Left renal pelvis (tissue), 4 donors: ENCODE data around the gene SDS. TPM values are rescaled to one million over a fixed set of nuclear protein-coding genes. Genes with fewer than 3 reads are reported as not detected.

Experiments
- DNase-seq, 4 donors: peaks; one replicate each; pipeline ENCODE4 v3.0.0-alpha.2; 2013; ENCODE audit warnings: low read depth in 4 of 4, low spot score in 3 of 4
- polyA plus RNA-seq, 4 donors: library from polyadenylated mRNA; unstranded; fragments of 120-200 nt; gene quantifications; one replicate each; pipeline ENCODE4 v1.2.1, GENCODE V29; 2013; ENCODE audit not compliant: insufficient read length in 4 of 4

Gene SDS, protein sequence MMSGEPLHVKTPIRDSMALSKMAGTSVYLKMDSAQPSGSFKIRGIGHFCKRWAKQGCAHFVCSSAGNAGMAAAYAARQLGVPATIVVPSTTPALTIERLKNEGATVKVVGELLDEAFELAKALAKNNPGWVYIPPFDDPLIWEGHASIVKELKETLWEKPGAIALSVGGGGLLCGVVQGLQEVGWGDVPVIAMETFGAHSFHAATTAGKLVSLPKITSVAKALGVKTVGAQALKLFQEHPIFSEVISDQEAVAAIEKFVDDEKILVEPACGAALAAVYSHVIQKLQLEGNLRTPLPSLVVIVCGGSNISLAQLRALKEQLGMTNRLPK
- under 1 TPM in 3 of 4 donors, not detected in 1; 0.14 to 0.32 (median 0.18) TPM for polyA plus RNA-seq

DNA sequence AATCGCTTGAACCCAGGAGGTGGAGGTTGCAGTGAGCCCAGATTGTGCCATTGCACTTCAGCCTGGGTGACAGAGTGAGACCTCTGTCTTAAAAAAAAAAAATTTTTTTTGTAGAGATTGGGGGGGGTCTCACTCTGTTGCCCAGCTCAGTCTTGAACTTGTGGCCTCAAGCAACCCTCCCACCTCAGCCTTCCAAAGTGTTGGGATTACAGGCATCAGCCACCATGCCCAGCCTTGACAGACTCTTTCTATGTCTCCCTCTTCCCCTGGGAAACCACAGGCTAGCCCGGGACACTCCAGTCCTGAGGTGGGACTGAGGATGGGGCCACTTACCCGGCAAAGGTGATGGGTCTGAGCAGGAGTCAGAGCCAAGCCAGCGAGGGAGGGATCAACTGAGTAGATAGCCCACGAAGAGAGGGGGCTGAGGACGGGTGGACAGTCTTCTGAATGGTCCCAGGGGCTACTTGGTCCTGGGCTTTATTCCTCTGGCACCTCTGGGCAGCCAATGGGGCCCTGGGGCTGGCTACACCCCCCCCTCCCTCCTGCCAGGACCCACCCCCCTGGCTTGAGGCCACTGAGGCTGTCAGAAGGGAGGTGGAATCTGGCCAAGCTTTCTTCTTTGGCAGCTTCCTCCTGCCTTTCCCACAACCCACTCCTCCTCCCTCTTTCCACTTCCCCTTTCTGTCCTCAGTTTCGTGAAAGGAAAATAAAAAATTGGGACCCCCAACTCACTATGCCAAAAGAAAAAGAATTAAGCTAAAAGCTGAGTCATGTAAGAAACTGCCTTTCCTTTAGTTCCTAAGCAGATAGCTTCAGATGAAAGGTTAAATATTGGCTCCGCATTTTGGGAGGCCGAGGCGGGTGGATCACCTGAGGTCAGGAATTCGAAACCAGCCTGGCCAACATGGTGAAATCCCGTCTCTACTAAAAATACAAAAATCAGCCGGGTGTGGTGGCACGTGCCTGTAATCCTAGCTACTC lies at the start of gene SDS:
Gene SDS (minus strand): TSS at position 453 of the 981 bp plus-strand sequence. CDS start 4,179 bp downstream, outside the sequence.
- no peak for DNase-seq

DNA sequence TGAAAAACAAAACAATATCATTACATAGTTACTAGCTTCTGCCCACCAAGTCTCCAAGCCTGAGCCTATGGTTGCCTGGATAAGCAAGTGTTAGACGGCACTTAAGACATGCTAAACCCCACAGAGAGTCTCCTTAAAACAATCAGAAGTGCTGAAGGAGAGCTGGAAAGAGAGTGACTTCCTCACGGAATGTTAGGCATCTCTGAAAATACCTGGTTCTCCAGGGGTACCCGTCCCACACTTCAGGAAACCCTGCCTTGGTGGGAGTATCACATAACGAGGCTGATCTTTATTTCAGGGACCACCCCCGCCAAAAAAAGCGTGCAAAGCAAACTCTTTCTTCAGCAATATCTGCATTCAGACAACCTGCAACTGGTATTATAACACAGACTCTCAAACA lies 49.6 kb upstream of the SDS start:
- DNase-seq: no peak

DNA sequence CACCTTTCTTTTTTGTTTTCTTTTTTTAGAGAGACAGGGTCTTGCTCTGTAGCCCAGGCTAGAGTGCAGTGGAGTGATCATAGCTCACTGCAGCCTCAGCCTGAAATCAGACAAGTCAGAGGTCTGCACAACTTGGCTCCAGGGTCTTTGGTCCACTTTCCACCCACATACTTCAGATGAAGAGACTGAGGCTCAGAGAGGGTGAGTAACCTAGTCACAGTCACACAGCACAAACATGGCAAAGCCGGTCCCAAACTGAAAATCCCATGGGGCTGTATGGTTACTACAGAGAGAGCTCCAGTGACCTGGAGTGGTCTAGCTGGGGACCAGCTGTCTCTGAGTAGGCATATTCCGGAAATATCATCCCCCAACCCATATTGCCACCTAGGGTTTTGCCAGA lies 48.8 kb upstream of the SDS start:
- DNase-seq: no peak

DNA sequence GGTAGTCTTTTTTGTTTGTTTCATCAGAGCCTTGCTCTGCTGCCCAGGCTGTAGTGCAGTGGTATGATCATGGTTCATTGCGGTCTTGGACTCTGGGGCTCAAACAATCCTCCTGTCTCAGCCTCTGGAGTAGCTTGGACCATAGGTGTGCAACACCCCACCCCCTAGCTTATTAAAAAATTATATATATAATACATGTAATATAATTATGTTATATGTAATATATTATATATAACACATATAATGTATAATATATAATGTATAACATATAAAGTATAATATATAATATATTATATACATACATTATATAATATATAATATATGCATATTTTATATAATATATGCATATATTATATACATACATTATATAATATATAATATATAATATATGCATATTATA lies 46.2 kb upstream of the SDS start:
- DNase-seq: no peak

DNA sequence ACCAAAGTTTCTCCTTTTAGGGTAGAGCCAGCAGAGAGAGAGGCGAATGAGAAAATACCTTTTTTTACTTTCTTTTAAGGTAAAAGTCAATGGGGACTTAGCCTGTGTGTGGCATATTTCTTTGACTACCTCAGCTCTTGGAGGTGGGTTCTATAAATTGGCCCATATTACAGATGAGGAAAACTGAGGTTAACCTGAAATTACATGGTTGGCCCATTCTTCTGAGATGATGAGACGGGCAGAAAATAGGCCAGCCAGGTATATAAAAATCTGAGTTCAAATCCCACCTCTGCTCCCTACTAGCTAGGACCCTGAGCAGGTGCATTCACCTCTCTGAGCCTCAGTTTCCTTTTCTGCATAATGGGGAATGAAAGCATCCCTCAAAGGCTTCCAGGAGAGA lies 45.6 kb upstream of the SDS start:
- no peak for DNase-seq

DNA sequence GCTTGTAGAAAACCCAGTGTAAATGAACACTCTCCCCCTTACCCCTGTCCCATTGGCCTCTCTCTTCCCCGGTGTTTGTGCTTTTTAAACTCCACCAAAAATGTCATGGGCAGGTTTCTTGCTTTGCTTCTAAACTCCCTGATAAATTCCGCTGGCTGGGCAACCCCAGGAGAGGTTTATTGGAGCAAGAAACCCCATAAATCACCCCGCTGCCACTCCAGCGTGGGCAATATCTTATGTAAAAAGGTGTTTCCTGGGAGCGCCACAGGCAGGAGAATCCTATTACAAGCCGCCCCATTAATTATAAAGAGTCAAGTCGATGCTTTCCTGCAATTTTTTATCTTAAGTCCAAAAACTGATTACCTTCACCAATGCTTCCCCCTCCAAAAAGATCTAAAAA lies 45.2 kb upstream of the SDS start:
- no peak for DNase-seq

DNA sequence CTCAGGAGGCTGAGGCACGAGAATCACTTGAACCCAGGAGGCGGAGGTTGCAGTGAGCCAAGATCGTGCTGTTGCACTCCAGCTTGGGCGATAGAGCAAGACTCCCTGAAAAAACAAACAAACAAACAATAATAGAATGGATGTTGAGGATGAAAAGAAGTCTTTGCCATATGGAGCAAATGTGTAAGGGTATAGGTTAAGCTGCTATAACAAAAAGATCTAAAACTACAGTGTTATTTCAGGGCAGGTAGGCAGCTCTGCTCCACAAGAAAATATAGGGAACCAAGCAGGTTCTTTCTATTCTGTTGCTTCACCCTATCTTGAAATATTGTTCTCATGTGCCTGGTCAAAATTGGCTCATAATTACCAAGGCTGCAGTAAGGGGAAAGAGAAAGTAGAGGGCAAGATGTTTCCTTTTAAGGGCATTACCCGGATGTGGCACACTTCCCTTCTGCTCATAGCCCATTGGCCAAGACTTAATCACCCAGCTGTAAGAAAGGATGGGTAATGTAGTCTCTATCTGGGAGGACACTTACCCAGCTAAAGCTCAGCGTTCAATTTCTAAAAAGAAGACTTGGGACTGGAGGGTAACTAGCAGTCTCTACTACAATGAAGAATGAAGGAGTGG lies 42.0 kb upstream of the SDS start:
- no peak for DNase-seq

DNA sequence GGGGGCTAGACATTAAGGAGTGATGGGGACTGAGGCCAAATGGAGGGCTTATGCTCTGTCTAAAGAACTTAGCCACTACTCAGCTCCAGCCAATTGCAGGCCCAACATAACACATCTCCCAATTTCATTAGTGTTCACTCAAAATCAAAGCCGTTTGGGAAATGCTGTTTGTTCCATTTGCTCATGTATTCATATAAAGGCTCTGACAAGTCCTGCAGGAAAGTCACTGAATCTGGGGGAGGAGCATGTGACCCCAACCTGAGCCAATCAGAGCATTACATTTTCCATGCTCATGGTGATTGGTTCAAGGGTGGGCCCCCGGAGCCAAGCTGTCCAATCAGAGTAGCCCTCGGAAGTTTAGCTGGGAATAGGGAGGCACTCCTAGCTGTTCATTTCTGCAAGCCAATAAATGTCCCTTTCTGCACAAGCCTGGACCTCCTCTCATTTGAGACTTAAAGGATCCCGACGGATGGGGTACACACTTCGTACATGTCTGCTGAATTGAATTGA lies 39.4 kb upstream of the SDS start:
- no peak for DNase-seq

DNA sequence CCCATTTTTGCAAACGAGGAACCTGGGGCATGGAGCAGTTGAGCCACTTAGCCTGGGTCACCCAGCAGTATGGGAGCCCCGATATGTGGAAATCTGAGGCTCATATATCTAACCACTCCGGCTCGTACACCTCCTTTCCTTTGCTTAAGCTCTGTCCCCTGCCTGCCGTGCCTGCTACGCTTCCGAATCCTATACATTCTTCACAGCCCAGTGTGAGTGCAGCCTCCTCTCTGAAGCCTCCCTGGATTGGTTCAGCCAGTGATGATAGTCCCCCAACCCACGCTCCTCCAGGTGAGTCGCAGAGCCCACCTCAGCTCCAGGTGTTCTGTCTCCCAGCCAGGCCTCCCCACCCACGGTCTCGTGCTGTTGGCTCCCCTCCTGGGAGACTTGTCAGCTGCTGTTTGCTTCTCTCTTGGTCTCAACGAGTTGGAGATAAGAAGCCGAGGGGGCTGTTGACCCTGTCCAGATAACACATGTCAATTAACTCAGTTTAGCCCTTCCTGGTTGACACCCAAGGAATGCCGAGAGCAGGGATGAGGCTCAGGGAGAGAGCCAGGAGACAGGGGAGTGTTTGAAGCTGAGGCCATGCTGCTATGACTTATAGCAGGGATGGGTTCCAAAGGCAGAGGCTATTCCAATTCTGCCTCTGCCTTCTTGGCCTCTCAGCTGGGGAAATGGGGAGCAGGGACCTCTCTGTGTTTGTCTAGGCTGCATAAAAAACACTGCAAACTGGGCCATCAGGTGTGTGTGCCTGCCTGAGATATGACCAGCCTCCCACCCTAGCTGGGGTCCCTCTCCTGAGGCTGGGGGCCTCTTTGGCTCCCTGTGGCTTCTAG lies 37.5 kb upstream of the SDS start:
- no peak for DNase-seq

DNA sequence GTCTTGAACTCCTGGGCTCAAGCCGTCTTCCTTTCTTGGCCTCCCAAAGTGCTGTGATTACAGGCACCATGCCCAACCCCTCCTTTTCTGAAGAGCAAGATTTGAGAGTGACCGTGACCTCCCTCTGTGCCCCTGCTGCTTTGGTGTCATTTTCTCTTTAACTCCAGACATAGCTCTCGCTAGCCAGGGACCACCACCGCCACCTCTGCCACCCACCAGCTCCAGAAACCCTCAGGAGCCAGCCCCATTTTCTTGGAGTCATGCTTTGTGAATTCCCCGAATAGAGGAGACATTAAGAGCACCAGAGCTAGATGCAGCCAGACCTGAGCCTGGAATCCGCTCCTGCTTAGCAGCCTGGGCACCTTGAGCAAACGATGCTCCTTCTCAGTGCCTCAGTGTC lies 36.6 kb upstream of the SDS start:
- no peak for DNase-seq

DNA sequence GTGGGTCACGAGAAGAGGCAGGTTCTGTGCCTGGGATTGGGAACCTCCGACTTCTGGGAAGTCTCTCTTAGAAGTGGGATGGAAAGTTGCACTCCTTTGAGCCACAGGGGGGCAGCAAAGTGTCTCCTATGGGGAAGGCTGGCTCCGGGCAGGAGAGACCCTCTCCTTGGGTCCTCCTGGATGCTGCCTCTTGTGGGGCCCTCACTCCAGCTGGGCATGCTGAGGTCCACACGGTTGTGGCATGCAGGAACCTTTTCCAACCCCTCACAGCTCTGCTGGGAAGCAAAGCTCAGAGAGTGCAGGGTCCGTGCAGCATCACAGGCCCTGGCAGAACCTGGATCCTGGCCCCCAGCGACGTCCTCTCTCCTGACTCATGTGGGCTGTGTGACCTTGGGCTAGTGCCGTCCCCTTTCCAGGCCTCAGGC lies 35.9 kb upstream of the SDS start:
- DNase-seq: peak in 1 of 4 donors; percentile 41

DNA sequence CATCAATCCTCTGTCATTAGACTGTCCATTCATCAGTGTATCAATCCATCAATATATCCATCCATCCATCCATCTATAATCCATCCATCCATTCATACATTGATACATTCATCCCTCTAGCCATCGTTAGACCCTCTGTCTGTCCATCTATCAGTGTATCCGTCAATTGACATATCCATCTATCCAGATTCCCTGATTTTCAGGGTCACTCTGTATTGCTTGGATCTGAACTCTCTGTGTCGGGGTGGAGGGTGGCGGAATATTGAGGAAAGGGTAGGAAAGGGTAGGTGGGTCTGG lies 35.6 kb upstream of the SDS start:
- DNase-seq: no peak

DNA sequence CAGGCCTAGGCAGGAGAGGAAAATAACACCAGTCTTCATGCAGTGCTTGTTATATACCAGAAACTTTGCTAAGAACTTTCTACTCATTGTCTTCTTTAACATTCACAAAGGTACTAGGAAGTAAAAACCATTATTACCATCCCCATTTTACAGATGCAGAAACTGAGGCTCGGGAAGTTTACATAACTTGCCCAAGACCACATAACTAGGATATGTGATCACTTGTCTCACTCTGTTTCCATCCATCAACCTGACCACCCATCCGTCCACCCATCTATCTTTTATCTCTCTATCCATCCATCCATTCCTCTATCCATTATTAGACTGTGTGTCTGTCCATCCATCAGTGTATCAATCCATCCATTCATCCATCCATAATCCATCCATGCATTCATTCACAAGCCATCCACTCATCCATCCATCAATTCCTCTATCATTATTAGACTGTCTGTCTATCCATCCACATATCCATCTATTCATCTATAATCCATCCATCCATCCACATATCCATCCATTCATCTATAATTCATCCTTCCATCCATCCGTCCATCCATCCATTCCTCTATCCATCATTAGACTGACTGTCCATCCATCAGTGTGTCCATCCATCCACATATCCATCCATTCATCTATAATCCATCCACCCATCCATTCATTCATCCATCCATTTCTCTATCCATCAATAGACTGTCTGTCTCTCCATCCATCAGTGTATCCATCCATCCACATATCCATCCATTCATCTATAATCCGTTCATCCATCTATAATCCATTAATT lies 35.0 kb upstream of the SDS start:
- no peak for DNase-seq

DNA sequence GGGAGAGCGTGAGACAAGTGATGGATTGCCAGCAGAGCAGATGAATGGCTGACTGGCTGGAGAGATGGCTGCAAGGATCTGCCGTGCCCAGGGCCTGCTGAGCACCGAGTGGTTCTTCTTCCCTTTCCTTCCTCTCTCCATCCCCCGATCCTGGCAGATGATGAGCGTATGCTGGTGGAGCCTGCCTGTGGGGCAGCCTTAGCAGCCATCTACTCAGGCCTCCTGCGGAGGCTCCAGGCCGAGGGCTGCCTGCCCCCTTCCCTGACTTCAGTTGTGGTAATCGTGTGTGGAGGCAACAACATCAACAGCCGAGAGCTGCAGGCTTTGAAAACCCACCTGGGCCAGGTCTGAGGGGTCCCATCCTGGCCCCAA lies 34.0 kb upstream of the SDS start:
- no peak for DNase-seq

DNA sequence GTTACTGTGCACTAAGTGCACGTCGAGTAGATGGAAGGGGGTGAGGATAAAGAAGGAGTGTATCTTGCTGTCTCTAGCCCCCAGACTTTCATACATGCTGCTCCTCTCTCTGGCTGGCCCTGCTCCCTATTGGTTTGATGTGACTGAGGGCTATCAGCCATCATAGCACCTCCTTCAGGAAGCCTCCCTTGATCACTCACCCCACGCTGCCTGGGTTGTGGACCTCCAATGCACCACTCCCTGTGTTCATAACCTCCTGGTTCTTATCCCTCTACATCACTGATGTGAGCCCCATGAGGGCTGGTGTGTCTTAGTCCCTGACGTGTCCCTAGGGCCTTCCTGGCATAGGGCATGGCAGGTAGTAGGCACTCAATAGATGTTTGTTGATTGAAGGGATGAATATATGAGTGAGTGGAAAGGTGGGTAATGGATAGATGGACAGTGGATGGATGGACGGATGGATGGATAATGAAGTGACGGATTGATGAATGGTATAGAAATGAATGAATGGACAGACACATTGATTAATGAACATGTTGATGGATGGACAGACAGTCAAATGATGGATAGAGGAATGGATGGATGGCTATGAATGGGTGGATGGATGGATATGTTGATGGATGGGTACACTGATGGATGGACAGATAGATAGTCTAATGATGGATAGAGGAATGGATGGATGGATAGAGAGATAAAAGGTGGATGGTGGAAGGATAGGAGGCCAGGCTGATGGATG lies 33.5 kb upstream of the SDS start:
- no peak for DNase-seq

DNA sequence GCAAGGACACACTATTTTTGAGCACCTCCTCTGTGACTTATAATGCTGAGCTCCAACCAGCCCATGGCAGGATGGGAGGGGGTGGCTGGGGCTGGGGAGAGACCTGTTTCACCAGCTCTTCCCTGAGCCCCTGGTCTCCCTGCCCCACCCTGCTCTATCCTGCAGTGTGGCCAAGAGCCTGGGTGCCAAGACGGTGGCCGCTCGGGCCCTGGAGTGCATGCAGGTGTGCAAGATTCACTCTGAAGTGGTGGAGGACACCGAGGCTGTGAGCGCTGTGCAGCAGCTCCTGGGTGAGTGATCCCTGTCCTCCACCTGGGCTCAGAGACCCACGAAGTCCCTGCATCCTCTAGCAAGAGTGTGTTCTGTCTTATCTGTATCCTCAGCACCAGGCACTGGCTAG lies 32.9 kb upstream of the SDS start:
- DNase-seq: no peak

DNA sequence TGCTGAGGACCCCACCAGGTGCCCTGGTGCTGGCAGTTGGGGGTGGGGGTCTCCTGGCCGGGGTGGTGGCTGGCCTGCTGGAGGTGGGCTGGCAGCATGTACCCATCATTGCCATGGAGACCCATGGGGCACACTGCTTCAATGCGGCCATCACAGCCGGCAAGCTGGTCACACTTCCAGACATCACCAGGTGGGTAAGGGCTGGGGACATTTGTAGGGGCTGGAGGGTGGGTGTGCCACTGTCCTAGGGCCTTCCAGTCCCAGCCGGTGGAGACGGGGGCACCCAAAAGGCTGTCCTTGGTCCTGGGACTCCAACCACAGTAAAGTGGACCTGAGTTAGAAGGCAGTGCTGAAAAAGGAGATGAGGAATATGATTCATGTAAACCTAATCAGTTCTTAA lies 31.7 kb upstream of the SDS start:
- DNase-seq: no peak

DNA sequence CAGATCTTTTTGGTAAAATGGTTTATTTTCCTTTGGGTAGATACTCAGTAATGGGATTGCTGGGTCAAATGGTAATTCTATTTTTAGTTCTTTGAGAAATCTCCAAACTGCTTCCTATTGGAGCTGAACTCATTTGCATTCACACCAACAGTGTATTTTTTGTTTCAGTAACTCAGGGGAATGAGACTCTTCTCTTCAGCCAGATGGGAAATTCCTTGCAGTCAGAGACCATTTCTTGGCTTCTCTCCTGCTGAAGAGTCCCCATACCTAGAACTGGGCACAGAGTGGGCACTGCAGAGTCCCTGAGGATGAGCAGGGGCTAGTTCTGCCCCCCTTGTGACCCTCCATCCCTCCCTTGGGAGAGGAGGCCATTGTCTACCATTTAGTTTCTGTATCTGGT lies 29.3 kb upstream of the SDS start:
- DNase-seq: no peak

DNA sequence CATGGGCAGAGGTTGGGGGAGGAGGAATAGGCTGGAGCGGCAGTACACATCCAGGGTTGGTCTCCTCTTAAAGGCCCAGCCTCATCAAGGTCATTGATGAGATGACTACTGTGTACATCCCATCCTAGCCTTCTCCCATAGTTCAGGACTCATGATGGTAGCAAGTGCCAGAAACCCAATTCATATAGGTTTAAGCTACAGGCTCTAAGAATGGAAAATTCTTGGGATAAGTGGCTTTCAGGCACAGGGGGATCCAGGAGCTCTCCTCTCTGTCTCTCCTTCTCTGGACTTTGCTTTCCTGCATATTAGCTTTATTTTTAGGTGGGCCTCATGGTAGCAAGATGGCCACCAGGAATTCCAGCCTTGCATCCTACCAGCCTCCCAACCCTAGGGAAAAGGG lies 24.8 kb upstream of the SDS start:
- DNase-seq: no peak
